Measurements from ENCODE around the gene SHC3.

DNA sequence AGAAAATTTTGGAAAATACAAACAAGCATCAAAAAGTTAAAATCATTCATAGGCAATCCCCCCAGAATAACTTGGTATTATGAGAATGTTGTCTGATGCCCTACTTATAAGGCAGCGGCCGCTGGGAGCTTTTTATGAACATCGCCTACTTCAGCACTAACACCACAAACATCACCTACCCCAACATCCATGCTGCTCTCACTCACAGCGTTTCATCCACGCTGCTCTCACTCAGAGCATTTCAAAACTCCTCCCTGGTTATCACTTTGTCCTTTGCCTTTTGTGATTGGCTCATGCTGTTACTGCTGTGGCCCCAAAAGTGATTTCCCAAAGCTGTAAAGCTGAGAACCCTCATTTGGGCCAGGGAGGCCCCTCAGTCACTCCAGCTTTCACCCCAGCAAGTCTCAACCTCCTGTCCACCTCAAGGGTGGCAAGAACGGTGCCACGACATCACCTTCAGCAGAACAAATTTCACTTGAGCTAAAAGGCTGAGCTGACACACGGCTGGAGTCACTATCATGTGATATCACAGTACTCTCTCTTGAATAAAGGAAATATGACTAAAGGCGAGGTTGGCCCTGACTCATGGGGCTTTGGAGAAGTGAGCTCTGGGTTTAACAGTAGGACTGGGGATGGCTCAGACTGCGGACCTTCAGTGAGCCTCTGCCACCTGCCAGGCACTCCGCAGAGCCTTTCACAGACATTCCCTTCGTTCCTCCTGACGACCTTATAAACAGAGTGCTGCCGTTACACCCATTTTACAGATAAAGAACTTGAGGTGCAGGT is 25.2 kb downstream of the SHC3 start:
- TF ChIP-seq, protein P1, sequence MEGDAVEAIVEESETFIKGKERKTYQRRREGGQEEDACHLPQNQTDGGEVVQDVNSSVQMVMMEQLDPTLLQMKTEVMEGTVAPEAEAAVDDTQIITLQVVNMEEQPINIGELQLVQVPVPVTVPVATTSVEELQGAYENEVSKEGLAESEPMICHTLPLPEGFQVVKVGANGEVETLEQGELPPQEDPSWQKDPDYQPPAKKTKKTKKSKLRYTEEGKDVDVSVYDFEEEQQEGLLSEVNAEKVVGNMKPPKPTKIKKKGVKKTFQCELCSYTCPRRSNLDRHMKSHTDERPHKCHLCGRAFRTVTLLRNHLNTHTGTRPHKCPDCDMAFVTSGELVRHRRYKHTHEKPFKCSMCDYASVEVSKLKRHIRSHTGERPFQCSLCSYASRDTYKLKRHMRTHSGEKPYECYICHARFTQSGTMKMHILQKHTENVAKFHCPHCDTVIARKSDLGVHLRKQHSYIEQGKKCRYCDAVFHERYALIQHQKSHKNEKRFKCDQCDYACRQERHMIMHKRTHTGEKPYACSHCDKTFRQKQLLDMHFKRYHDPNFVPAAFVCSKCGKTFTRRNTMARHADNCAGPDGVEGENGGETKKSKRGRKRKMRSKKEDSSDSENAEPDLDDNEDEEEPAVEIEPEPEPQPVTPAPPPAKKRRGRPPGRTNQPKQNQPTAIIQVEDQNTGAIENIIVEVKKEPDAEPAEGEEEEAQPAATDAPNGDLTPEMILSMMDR (conservative IDR thresholded peaks at IDR 0.05; ENCODE audit: low read depth, low read length) = no peak
- TF ChIP-seq EZH2phosphoT487 (IDR thresholded peaks at IDR 0.05; ENCODE audit: borderline replicate concordance, low read length) (no peak), EZH2 (IDR thresholded peaks at IDR 0.05; ENCODE audit: low read length, unreplicated experiment) (no peak)
